OCI-LY1 (cell line): ENCODE measurements around the gene SLC39A13.

Experiments
- CTCF ChIP-seq: fragments of 200-600 bp; sonication (generic), shearing (Covaris generic); IDR thresholded peaks from 2 replicates; pipeline ENCODE4 v1.5.1; 2017; ENCODE audit warnings: mild to moderate bottlenecking, antibody characterized with exemption, low read length, moderate library complexity, mixed read lengths
- EZH2 ChIP-seq: fragments of 200-600 bp; sonication (generic), shearing (Covaris generic); IDR thresholded peaks from 2 replicates; pipeline ENCODE4 v1.8.0; 2017; ENCODE audit warnings: borderline replicate concordance, mixed run types, mild to moderate bottlenecking, antibody characterized with exemption, low read length, moderate library complexity, mixed read lengths

- TF ChIP-seq CTCF (no peak), EZH2 (no peak)
Observed at GRCh38 chr11:47413351-47413750, 5.0 kb downstream of the SLC39A13 start.
